Activated CD8-positive, alpha-beta T cell treated with anti-CD3 and anti-CD28 coated beads, Interleukin-2, amount 10 ng/mL, durations not matched to agents 7 days and 5 days (primary cell): ENCODE data around the gene SYNE2. TPM values are rescaled to one million over a fixed set of nuclear protein-coding genes. Genes with fewer than 3 reads are reported as not detected.
"Not testable (repeated sequence)": the region's sequence is repeated elsewhere in the genome, so short reads cannot be mapped to it uniquely, and the experiment has no call there.

Source experiments
- ATAC-seq: fragments of 150-1000 bp; cut with Tn5 transposase; one replicate; pipeline ENCODE4 v1.10.0; 2021; ENCODE audit warnings: moderate library complexity
- CTCF ChIA-PET: fragments of 350-600 bp; sonication (Branson Sonifier 250); formaldehyde crosslinking; loops from one replicate; lab custom pipeline; 2021; ENCODE audit warnings: antibody characterized with exemption; lab: Charles Lee
- POLR2A ChIA-PET: fragments of 350-600 bp; sonication (Branson Sonifier 250); formaldehyde crosslinking; loops from one replicate; lab custom pipeline; 2021; ENCODE audit warnings: antibody characterized with exemption; lab: Charles Lee
- DNase-seq: peaks from one replicate; pipeline ENCODE4 v3.0.0-alpha.2; 2020
- H3K27ac Mint-ChIP-seq: one replicate; pipeline ENCODE4 v1.8.0; 2021; ENCODE audit warnings: mild to moderate bottlenecking, mixed read lengths
- H3K27me3 Mint-ChIP-seq: one replicate; pipeline ENCODE4 v1.8.0; 2021; ENCODE audit warnings: low read depth, mixed read lengths
- H3K36me3 Mint-ChIP-seq: one replicate; pipeline ENCODE4 v1.8.0; 2021; ENCODE audit warnings: low read depth, mixed read lengths
- H3K4me1 Mint-ChIP-seq: one replicate; pipeline ENCODE4 v1.8.0; 2021; ENCODE audit warnings: low read depth, mixed read lengths
- H3K4me3 Mint-ChIP-seq: one replicate; pipeline ENCODE4 v1.8.0; 2021; ENCODE audit warnings: mild to moderate bottlenecking, mixed read lengths
- H3K9me3 Mint-ChIP-seq: one replicate; pipeline ENCODE4 v1.8.0; 2022; ENCODE audit warnings: mixed read lengths; ENCODE audit not compliant: insufficient read depth
- total RNA-seq, 2 experiments: library from RNA; stranded (reverse); gene quantifications; one replicate each; pipeline ENCODE4 v1.2.3, GENCODE V29; 2021

Gene SYNE2
- total RNA-seq, 2 experiments from 2014 or later, result 198 to 206 TPM

GRCh38 chr14:63853831-63854293 lies 1.1 kb downstream of the SYNE2 start:
- Mint-ChIP-seq H3K27me3 (peaks cover 2% of the 10 kb centered on the region), H3K9me3 (no peaks in the 10 kb centered on the region), H3K27ac (peak overlapping the region; percentile 86), H3K36me3 (peaks cover 26% of the 10 kb centered on the region), H3K4me3 (peak overlapping the region; percentile 91), H3K4me1 (peaks cover 47% of the 10 kb centered on the region)
- ChIA-PET CTCF (interaction anchor here (0.9 to 3.4 kb wide), 5 partner anchors 10 to 171 kb away, joined by 3 to 18 read pairs (median 4); no protein-coding TSS in a partner anchor), POLR2A (interaction anchor here (0.6 to 3.8 kb wide), 7 partner anchors 10 to 210 kb away, joined by 3 to 43 read pairs (median 4); no protein-coding TSS in a partner anchor)
- DNase-seq (peak; percentile 68), ATAC-seq (peak; percentile 41)

GRCh38 chr14:63854330-63854729 lies 1.5 kb downstream of the SYNE2 start:
- Mint-ChIP-seq H3K27ac (peak overlapping the region; percentile 86), H3K27me3 (peaks cover 2% of the 10 kb centered on the region), H3K9me3 (no peaks in the 10 kb centered on the region), H3K4me1 (peaks cover 48% of the 10 kb centered on the region), H3K4me3 (peak overlapping the region; percentile 91), H3K36me3 (peaks cover 26% of the 10 kb centered on the region)
- ChIA-PET CTCF (interaction anchor here (0.9 to 3.4 kb wide), 4 partner anchors 9 to 171 kb away, joined by 3 to 18 read pairs (median 5); no protein-coding TSS in a partner anchor), POLR2A (interaction anchor here (0.6 to 3.8 kb wide), 6 partner anchors 9 to 112 kb away, joined by 3 to 43 read pairs (median 5); no protein-coding TSS in a partner anchor)
- DNase-seq (no peak), ATAC-seq (no peak)

- Mint-ChIP-seq H3K4me3 (peak overlapping the region; percentile 40), H3K27ac (no peak overlapping the region), H3K27me3 (no peaks in the 10 kb centered on the region), H3K9me3 (no peaks in the 10 kb centered on the region), H3K36me3 (peaks cover 31% of the 10 kb centered on the region), H3K4me1 (peaks cover 53% of the 10 kb centered on the region)
- ATAC-seq (no peak), DNase-seq (no peak)
- POLR2A ChIA-PET, result interaction anchor here (1.3 to 3.8 kb wide), 3 partner anchors 8 to 85 kb away, joined by 3 to 43 read pairs (median 8); no protein-coding TSS in a partner anchor
- CTCF ChIA-PET, result interaction anchor here (1.0 to 3.4 kb wide), 3 partner anchors 8 to 85 kb away, joined by 3 to 18 read pairs (median 6); no protein-coding TSS in a partner anchor
These were observed 2.5 kb downstream of the SYNE2 start for GRCh38 chr14:63855281-63855680.

- H3K36me3 Mint-ChIP-seq, result peaks cover 36% of the 10 kb centered on the region
- H3K27me3 Mint-ChIP-seq, result no peaks in the 10 kb centered on the region
- ChIA-PET CTCF (no interaction called here), POLR2A (interaction anchor here (0.6 to 1.5 kb wide), 3 partner anchors 10 to 83 kb away, joined by 3 read pairs; no protein-coding TSS in a partner anchor)
- no peaks in the 10 kb centered on the region for H3K9me3 Mint-ChIP-seq
- peak overlapping the region; percentile 4 for H3K4me3 Mint-ChIP-seq
- H3K4me1 Mint-ChIP-seq, result peaks cover 63% of the 10 kb centered on the region
- DNase-seq (peak; percentile 37), ATAC-seq (peak; percentile 6)
- peak overlapping the region; percentile 66 for H3K27ac Mint-ChIP-seq
These were observed 4.7 kb downstream of the SYNE2 start for GRCh38 chr14:63857466-63858030.

- CTCF ChIA-PET, result interaction anchor here (1.0 to 1.1 kb wide), 2 partner anchors 9 to 80 kb away, joined by 3 read pairs; no protein-coding TSS in a partner anchor
- no peak for ATAC-seq
These were observed 7.3 kb downstream of the SYNE2 start for GRCh38 chr14:63860146-63860545.

GRCh38 chr14:63862163-63862562 lies 9.4 kb downstream of the SYNE2 start:
- ChIA-PET CTCF (interaction anchor here (2.5 kb wide), 1 partner anchor 8 kb away, joined by 18 read pairs; the partner anchor contains the start of gene SYNE2), POLR2A (interaction anchor here (2.5 kb wide), 1 partner anchor 8 kb away, joined by 43 read pairs; the partner anchor contains the start of gene SYNE2)
- no peaks in the 10 kb centered on the region for H3K27me3 Mint-ChIP-seq
- peaks cover 29% of the 10 kb centered on the region for H3K36me3 Mint-ChIP-seq
- H3K4me3 Mint-ChIP-seq, result no peak overlapping the region
- DNase-seq (no peak), ATAC-seq (no peak)
- no peaks in the 10 kb centered on the region for H3K9me3 Mint-ChIP-seq
- H3K4me1 Mint-ChIP-seq, result peaks cover 71% of the 10 kb centered on the region
- no peak overlapping the region for H3K27ac Mint-ChIP-seq

More at GRCh38 chr14:63860146-63860545, 7.3 kb downstream of the SYNE2 start:
- no peak for DNase-seq
- H3K4me1 Mint-ChIP-seq, result peaks cover 72% of the 10 kb centered on the region
- no peak overlapping the region for H3K4me3 Mint-ChIP-seq
- peak overlapping the region; percentile 39 for H3K27ac Mint-ChIP-seq
- H3K27me3 Mint-ChIP-seq, result no peaks in the 10 kb centered on the region
- peaks cover 35% of the 10 kb centered on the region for H3K36me3 Mint-ChIP-seq
- POLR2A ChIA-PET, result no interaction called here
- H3K9me3 Mint-ChIP-seq, result no peaks in the 10 kb centered on the region

GRCh38 chr14:63863004-63863403 lies 10.2 kb downstream of the SYNE2 start:
- Mint-ChIP-seq H3K9me3 (no peaks in the 10 kb centered on the region), H3K27me3 (no peaks in the 10 kb centered on the region), H3K36me3 (peaks cover 25% of the 10 kb centered on the region), H3K4me3 (no peak overlapping the region), H3K4me1 (peaks cover 69% of the 10 kb centered on the region), H3K27ac (peak overlapping the region; percentile 12)
- ATAC-seq (no peak), DNase-seq (no peak)
- ChIA-PET POLR2A (interaction anchor here (0.7 to 2.5 kb wide), 3 partner anchors 9 to 129 kb away, joined by 3 to 43 read pairs (median 3); partner anchors contain the start of gene SYNE2), CTCF (interaction anchor here (1.1 to 2.5 kb wide), 4 partner anchors 9 to 440 kb away, joined by 4 to 18 read pairs (median 6); partner anchors contain the start of gene SYNE2)

GRCh38 chr14:63864775-63865174 lies 12.0 kb downstream of the SYNE2 start:
- not testable (repeated sequence) for H3K9me3 Mint-ChIP-seq, DNase-seq, H3K27me3 Mint-ChIP-seq
- peak; percentile 60 for ATAC-seq
- CTCF ChIA-PET, result interaction anchor here (2.5 kb wide), 1 partner anchor 11 kb away, joined by 18 read pairs; the partner anchor contains the start of gene SYNE2
- Mint-ChIP-seq H3K4me3 (peak overlapping the region; percentile 82), H3K4me1 (peaks cover 80% of the 10 kb centered on the region), H3K36me3 (peaks cover 37% of the 10 kb centered on the region), H3K27ac (peak overlapping the region; percentile 92)
- POLR2A ChIA-PET, result interaction anchor here (0.8 to 2.5 kb wide), 2 partner anchors 11 to 72 kb away, joined by 4 to 43 read pairs; partner anchors contain the start of gene SYNE2

GRCh38 chr14:63867933-63868921 lies 15.4 kb downstream of the SYNE2 start:
- ATAC-seq, result no peak
- Mint-ChIP-seq H3K4me1 (peaks cover 68% of the 10 kb centered on the region), H3K4me3 (peak overlapping the region; percentile 41), H3K27ac (peak overlapping the region; percentile 67), H3K36me3 (peaks cover 39% of the 10 kb centered on the region), H3K27me3 (no peaks in the 10 kb centered on the region), H3K9me3 (no peaks in the 10 kb centered on the region)
- ChIA-PET POLR2A (interaction anchor here (0.6 to 1.5 kb wide), 5 partner anchors 11 to 329 kb away, joined by 3 to 6 read pairs (median 3); partner anchors contain the start of gene SYNE2), CTCF (interaction anchor here (1.0 to 1.5 kb wide), 5 partner anchors 8 to 479 kb away, joined by 3 to 6 read pairs (median 3); no protein-coding TSS in a partner anchor)
- DNase-seq, result no peak

- H3K9me3 Mint-ChIP-seq, H3K27me3 Mint-ChIP-seq, DNase-seq: not testable (repeated sequence)
- CTCF ChIA-PET, result interaction anchor here (1.5 kb wide), 1 partner anchor 71 kb away, joined by 4 read pairs; no protein-coding TSS in a partner anchor
- H3K4me3 Mint-ChIP-seq, result peak overlapping the region; percentile 68
- H3K4me1 Mint-ChIP-seq, result peaks cover 71% of the 10 kb centered on the region
- peaks cover 45% of the 10 kb centered on the region for H3K36me3 Mint-ChIP-seq
- ATAC-seq, result peak; percentile 84
- POLR2A ChIA-PET, result interaction anchor here (1.5 kb wide), 1 partner anchor 17 kb away, joined by 3 read pairs; no protein-coding TSS in a partner anchor
- H3K27ac Mint-ChIP-seq, result peak overlapping the region; percentile 90
These were observed 17.3 kb downstream of the SYNE2 start for GRCh38 chr14:63869940-63870752.
